22Rv1 (cell line): ENCODE measurements around the gene ZNF792.
A peak's percentile ranks its signal among the peaks of the same experiment; 100 is the strongest.

Source experiments
- H3K27ac ChIP-seq: fragments of 450-650 bp; 2 replicates; pipeline ENCODE4 v1.5.1; 2017
- ZFX ChIP-seq: fragments of 450-650 bp; IDR thresholded peaks from 2 replicates; pipeline ENCODE4 v1.6.1; 2017; ENCODE audit warnings: antibody characterized with exemption, borderline replicate concordance
- TF ChIP-seq, protein P1 (sequence below): fragments of 450-650 bp; IDR thresholded peaks from 2 replicates; pipeline ENCODE4 v1.5.1; 2017; ENCODE audit warnings: mild to moderate bottlenecking

Gene ZNF792

DNA sequence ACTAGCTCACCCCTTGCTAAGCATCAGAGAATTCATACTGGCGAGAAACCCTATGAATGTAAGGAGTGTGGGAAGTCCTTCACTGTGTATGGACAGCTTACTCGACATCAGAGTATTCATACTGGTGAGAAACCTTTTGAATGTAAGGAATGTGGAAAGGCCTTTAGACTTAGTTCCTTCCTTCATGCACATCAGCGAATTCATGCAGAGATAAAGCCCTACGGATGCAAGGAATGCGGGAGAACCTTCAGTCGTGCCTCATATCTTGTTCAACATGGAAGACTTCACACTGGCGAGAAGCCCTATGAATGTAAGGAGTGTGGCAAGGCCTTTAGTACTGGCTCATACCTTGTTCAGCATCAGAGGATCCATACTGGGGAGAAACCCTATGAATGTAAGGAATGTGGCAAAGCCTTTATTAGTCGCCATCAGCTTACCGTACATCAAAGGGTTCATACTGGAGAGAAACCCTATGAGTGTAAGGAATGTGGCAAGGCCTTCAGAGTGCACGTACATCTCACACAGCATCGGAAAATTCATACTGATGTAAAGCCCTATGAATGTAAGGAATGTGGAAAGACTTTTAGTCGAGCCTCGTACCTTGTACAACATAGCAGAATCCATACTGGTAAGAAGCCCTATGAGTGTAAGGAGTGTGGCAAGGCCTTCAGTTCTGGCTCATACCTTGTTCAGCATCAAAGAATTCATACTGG is 20.0 kb downstream of the ZNF792 start:
- no peak for TF ChIP-seq ZFX
- TF ChIP-seq, protein P1, sequence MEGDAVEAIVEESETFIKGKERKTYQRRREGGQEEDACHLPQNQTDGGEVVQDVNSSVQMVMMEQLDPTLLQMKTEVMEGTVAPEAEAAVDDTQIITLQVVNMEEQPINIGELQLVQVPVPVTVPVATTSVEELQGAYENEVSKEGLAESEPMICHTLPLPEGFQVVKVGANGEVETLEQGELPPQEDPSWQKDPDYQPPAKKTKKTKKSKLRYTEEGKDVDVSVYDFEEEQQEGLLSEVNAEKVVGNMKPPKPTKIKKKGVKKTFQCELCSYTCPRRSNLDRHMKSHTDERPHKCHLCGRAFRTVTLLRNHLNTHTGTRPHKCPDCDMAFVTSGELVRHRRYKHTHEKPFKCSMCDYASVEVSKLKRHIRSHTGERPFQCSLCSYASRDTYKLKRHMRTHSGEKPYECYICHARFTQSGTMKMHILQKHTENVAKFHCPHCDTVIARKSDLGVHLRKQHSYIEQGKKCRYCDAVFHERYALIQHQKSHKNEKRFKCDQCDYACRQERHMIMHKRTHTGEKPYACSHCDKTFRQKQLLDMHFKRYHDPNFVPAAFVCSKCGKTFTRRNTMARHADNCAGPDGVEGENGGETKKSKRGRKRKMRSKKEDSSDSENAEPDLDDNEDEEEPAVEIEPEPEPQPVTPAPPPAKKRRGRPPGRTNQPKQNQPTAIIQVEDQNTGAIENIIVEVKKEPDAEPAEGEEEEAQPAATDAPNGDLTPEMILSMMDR = no peak
- H3K27ac ChIP-seq = no peak overlapping the region

DNA sequence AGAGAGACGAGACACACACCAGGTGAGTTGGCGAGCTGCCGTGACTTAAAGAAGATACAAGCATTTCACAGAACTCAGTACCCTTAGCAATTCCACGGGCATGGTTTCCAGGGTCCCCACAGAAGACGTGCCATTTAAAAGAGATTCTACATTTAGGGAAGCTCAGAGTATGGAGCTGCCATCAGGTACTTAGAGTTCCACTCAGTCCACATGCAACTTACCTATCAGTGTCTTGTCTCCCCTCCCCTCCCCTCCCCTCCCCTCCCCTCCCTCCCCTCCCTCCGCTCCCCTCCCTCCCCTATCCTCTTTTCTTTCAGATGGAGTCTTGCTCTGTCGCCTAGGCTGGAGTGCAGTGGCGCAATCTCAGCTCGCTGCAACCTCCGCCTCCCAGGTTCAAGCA is 25.1 kb downstream of the ZNF792 start:
- TF ChIP-seq, protein P1 = no peak
- TF ChIP-seq ZFX = no peak
- H3K27ac ChIP-seq = no peak overlapping the region

DNA sequence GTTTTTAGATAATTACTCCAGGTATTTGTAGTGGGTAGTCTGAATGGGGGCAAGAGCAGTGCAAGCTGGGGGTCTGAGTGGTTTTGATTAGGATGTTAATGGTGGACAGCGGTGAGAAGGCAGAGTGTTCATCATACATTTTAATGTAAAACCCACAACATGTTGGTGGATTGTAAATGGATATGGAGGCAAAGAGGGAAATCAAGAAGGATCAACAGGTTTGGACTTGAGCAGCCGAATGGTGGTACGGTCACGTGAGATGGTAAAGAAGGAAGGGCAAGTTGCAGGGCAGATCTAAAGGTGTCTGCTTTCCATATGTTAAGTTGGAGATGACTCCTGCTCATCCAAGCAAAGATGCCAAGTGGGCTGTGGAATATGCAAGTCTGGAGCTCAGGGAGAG is 27.8 kb downstream of the ZNF792 start:
- no peak overlapping the region for H3K27ac ChIP-seq
- TF ChIP-seq ZFX = no peak
- TF ChIP-seq, protein P1 = no peak

DNA sequence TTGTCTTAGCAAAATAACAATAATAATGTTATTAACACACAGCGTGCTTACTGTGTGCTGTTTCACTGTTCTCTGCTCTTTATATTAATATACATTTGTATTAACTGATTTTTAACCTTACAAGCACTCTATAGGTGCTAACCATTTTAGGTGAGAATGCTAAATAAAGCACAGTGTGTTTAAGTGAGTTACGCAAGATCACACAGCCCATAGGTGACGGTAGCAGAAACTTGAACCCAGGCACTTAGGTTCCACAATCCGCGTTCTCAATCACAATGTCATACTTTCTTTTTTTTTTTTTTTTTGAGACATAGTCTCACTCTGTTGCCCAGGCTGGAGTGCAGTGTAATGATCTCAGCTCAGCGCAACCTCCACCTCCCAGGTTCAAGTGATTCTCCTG is 31.5 kb downstream of the ZNF792 start:
- H3K27ac ChIP-seq = no peak overlapping the region
- TF ChIP-seq ZFX = no peak

DNA sequence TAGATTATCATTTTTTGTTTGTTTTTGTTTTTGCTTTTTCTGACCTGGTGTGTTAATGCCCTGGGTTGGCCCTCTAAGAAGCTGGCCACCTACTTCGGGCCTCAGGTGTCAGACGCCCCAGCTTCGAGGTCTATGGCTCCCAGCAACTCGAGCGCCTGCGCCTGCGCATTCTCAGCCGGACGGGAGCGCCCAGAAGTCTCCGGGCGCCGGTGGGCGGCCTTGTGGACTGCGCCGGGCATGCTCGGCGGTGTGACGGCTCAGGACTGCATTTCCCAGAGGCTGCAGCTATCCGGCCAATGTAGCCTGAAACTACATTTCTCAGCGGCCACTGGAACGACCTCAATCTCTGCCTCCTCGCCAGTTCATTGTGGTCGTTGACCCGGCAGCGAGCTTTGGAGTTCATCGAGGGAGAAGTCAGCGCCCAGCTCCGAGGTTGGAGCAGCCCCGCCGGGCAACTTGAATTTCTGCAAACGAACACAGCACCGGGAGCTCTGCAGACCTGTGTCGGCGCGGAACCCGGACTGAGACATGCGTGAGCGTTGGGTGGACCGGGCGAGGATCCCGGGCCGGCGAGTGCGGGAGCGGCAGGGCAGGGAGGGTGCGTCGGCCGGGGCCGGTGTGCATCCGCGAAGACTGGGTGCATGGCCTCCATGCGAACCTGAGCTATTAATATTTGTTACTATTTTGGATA is 37.2 kb downstream of the ZNF792 start, which contains the start of gene ZNF30:
TSS of gene ZNF30 (plus strand) at position 219 of the 691 bp plus-strand sequence. CDS start 3,045 bp downstream, outside the sequence.
- TF ChIP-seq, protein P1 = no peak
- no peak for TF ChIP-seq ZFX
- peak within 1 kb of the TSS; percentile 88 for H3K27ac ChIP-seq

DNA sequence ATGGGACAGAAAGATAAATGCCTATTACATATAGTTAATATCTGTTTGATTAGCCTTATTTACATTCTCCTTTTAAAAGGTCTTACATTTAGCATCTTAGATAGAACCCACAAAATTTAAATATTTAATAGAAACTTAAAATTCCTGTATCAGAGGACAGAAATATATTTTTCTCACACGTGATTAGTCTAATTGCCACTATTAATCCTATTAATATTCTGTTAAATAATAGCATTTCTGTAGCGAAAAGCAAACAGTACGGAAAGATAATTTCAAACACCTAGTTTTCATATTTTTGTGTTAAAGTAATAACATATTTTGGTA is 37.7 kb downstream of the ZNF792 start:
- peak overlapping the region; percentile 88 for H3K27ac ChIP-seq
- TF ChIP-seq, protein P1 = no peak
- no peak for TF ChIP-seq ZFX

DNA sequence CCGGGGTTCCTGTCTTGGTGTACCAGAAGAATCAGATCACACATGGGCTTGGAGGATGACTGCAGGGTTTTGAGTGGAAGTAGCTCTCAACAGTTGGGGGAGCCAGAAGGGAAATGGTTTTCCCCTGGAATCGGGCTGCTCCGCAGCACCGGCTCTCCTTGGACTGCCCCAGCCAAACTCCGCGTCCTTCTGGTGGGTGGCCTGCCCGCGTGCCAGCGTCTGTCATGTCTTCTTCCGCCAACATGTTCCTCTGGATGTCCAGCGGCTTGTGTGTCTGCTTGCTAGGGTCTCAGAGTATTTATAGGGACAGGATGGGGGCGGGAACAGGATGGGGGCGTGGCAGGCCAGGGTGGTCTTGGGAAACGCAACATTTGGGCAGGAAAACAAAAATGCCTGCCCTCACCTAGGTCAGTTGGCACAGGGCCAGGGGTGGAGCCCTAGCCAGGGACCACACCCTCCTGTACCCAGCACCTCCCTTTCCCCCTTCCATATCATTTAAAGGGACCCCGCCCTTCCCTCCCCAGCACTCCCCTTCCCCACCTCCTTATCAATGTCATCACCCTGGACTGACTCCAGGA is 38.7 kb downstream of the ZNF792 start:
- no peak overlapping the region for H3K27ac ChIP-seq
- TF ChIP-seq ZFX = no peak
- TF ChIP-seq, protein P1 = no peak

DNA sequence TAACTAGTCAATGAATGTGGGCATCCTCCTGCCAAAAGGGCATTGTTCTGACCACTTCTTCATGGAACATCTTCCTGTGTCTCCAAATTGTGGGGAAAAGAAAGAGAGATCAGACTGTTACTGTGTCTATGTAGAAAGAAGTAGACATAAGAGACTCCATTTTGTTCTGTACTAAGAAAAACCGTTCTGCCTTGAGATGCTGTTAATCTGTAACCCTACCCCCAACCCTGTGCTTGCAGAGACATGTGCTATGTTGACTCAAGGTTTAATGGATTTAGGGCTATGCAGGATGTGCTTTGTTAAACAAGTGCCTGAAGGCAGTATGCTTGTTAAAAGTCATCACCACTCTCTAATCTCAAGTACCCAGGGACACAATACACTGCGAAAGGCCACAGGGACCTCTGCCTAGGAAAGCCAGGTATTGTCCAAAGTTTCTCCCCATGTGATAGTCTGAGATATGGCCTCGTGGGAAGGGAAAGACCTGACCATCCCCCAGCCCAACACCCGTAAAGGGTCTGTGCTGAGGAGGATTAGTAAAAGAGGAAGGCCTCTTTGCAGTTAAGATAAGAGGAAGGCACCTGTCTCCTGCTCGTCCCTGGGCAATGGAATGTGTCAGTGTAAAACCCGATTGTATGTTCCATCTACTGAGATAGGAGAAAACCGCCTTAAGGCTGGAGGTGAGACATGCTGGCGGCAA is 43.8 kb downstream of the ZNF792 start:
- peak overlapping the region; percentile 55 for H3K27ac ChIP-seq
